Measurements from ENCODE around the gene HES7.

GRCh38 chr17:8123695-8124349, at the start of gene HES7:
- TF ChIP-seq NONO (IDR thresholded peaks at IDR 0.05; ENCODE audit: low read depth in 2 of 2, low read length in 1 of 2) (no peak), FOSL1 (tag; conservative IDR thresholded peaks at IDR 0.05) (no peak), EZH2 (IDR thresholded peaks at IDR 0.05; ENCODE audit: borderline replicate concordance, low read depth, low read length) (no peak), CBX2 (IDR thresholded peaks at IDR 0.05; ENCODE audit: insufficient read depth, low read length, poor library complexity, severe bottlenecking) (no peak), ZNF668 (CRISPR knock-in tag; IDR thresholded peaks at IDR 0.05) (no peak), FOXM1 (IDR thresholded peaks at IDR 0.05; ENCODE audit: low read depth) (no peak), FOXM1 (CRISPR knock-in tag; IDR thresholded peaks at IDR 0.05; ENCODE audit: low read depth) (no peak), KDM4B (IDR thresholded peaks at IDR 0.05; ENCODE audit: borderline replicate concordance in 2 of 2, low read depth in 1 of 2) (no peak), RBM17 (IDR thresholded peaks at IDR 0.05; ENCODE audit: borderline replicate concordance, low read depth, low read length) (no peak), POLR2AphosphoS2 (IDR thresholded peaks at IDR 0.05; ENCODE audit: low read length) (no peak)

Measured in K562 (cell line).